ENCODE data around the gene ADGRB3. TPM values are rescaled to one million over a fixed set of nuclear protein-coding genes. Genes with fewer than 3 reads are reported as not detected.
"Not testable (repeated sequence)": the region's sequence is repeated elsewhere in the genome, so short reads cannot be mapped to it uniquely, and the experiment has no call there.

The ADGRB3 gene
- polyA plus RNA-seq, 2 of the 4 experiments (the other 2 are of a cell fraction), result not detected

GRCh38 chr6:68778356-68779020 is 143.4 kb downstream of the ADGRB3 start (continued):
- TF ChIP-seq HMGXB4 (CRISPR knock-in tag; IDR thresholded peaks at IDR 0.05; ENCODE audit: borderline replicate concordance) (no peak), CBX2 (IDR thresholded peaks at IDR 0.05; ENCODE audit: borderline replicate concordance, low read depth) (no peak), RARB (CRISPR knock-in tag; IDR thresholded peaks at IDR 0.05) (no peak), EHF (CRISPR knock-in tag; IDR thresholded peaks at IDR 0.05) (no peak), ATOH8 (CRISPR knock-in tag; IDR thresholded peaks at IDR 0.05; ENCODE audit: low read depth) (no peak), MAX (IDR thresholded peaks at IDR 0.05) (no peak)
- TF ChIP-seq, protein P1, sequence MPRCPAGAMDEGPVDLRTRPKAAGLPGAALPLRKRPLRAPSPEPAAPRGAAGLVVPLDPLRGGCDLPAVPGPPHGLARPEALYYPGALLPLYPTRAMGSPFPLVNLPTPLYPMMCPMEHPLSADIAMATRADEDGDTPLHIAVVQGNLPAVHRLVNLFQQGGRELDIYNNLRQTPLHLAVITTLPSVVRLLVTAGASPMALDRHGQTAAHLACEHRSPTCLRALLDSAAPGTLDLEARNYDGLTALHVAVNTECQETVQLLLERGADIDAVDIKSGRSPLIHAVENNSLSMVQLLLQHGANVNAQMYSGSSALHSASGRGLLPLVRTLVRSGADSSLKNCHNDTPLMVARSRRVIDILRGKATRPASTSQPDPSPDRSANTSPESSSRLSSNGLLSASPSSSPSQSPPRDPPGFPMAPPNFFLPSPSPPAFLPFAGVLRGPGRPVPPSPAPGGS (IDR thresholded peaks at IDR 0.05), result no peak

DNA sequence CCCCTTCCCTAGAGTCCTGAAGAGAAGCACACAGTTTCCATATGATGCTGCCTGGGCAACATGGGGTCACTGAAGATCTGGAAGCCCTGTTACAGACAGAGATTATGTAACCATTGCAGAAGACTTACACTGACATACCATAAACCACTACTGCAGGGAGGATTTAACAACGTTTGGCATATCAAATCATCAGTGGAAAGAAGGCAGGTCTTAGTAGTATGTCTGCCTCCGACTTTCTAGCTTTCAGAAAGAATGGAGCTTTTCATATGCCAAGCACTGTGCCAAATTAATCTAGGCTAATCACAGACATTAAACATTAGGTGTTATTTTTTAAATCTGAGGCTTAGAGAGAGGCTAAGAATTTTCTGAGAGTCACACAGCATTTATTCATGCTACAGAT is 144.3 kb downstream of the ADGRB3 start:
- Histone ChIP-seq H3K9me3 (no peaks in the 10 kb centered on the region), H3K4me3 (no peak overlapping the region), H3K4me1 (no peaks in the 10 kb centered on the region), H3K4me2 (no peak overlapping the region), H3K27ac (no peak overlapping the region)
- no peak for FAIRE-seq
- WGBS (ENCODE audit: missing lambda C conversion rate), result 9% methylated on average over 2 of the region's 2 CpGs
- CTCF ChIA-PET, result interaction anchor here (0.6 kb wide), 1 partner anchor 1045 kb away, joined by 3 read pairs; no protein-coding TSS in a partner anchor
- no peak for ATAC-seq
- POLR2A ChIA-PET, result no interaction called here
- DNase-seq (ENCODE audit: low read depth in 1 of 2, low spot score in 1 of 2), result no peak
- no peak for TF ChIP-seq NPAS2 (CRISPR knock-in tag; IDR thresholded peaks at IDR 0.05; ENCODE audit: borderline replicate concordance)

GRCh38 chr6:68790128-68790527 is 155.0 kb downstream of the ADGRB3 start:
- WGBS (ENCODE audit: missing lambda C conversion rate), result 56% methylated on average over 3 of the region's 6 CpGs
- POLR2A ChIA-PET; H3K4me1 ChIP-seq; DNase-seq (ENCODE audit: low read depth in 1 of 2, low spot score in 1 of 2); H3K4me3 ChIP-seq; H3K4me2 ChIP-seq; FAIRE-seq; CTCF ChIA-PET; H3K27ac ChIP-seq; ATAC-seq; H3K9me3 ChIP-seq: not testable (repeated sequence)

DNA sequence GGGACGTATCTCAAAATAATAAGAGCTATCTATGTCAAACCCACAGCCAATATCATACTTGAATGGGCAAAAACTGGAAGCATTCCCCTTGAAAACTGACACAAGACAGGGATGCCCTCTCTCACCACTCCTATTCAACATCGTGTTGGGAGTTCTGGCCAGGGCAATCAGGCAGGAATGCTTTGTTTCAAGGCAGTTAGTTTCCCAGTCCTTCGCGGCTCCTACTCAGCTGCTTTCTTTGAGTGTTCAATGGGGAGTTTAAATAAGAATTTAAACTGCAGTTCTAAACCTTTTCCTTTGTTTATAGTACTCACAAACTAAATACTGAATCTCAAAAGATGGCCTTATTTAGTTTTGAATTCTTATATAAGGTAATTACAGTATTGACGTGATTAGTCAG is 179.9 kb downstream of the ADGRB3 start:
- H3K9me3 ChIP-seq; CTCF ChIA-PET; H3K4me3 ChIP-seq; FAIRE-seq; H3K4me2 ChIP-seq; H3K4me1 ChIP-seq; DNase-seq (ENCODE audit: low read depth in 1 of 2, low spot score in 1 of 2); ATAC-seq; POLR2A ChIA-PET; H3K27ac ChIP-seq: not testable (repeated sequence)
- whole genome bisulfite sequencing (ENCODE audit: missing lambda C conversion rate), result 72% methylated on average over 5 of the region's 5 CpGs

GRCh38 chr6:68826501-68826900 is 191.4 kb downstream of the ADGRB3 start:
- Histone ChIP-seq H3K4me1 (no peaks in the 10 kb centered on the region), H3K27ac (no peak overlapping the region), H3K4me3 (no peak overlapping the region), H3K4me2 (no peak overlapping the region), H3K9me3 (no peaks in the 10 kb centered on the region)
- CTCF ChIA-PET, result no interaction called here
- FAIRE-seq, result no peak
- no peak for DNase-seq (ENCODE audit: low read depth in 1 of 2, low spot score in 1 of 2)
- TF ChIP-seq ESRRA (IDR thresholded peaks at IDR 0.05; ENCODE audit: borderline replicate concordance, low read length) (no peak), JUNB (IDR thresholded peaks at IDR 0.05) (no peak), HMGXB4 (CRISPR knock-in tag; IDR thresholded peaks at IDR 0.05; ENCODE audit: borderline replicate concordance) (no peak), CHD4 (IDR thresholded peaks at IDR 0.05; ENCODE audit: borderline replicate concordance) (no peak), HDAC2 (IDR thresholded peaks at IDR 0.05) (no peak), GATA3 (IDR thresholded peaks at IDR 0.05; ENCODE audit: borderline replicate concordance) (no peak), POLR2AphosphoS2 (conservative IDR thresholded peaks at IDR 0.05; ENCODE audit: low read length) (no peak), ZSCAN20 (CRISPR knock-in tag; IDR thresholded peaks at IDR 0.05) (no peak), TFCP2L1 (CRISPR knock-in tag; IDR thresholded peaks at IDR 0.05) (no peak), BHLHE40 (IDR thresholded peaks at IDR 0.05; ENCODE audit: low read depth, low read length) (no peak), RNF2 (IDR thresholded peaks at IDR 0.05; ENCODE audit: borderline replicate concordance, low read depth) (no peak), JUN (IDR thresholded peaks at IDR 0.05) (no peak)
- POLR2A ChIA-PET, result no interaction called here
- ATAC-seq, result no peak

Measured in A549 (cell line).